ENCODE results near the gene RPL10.

The RPL10 gene

DNA sequence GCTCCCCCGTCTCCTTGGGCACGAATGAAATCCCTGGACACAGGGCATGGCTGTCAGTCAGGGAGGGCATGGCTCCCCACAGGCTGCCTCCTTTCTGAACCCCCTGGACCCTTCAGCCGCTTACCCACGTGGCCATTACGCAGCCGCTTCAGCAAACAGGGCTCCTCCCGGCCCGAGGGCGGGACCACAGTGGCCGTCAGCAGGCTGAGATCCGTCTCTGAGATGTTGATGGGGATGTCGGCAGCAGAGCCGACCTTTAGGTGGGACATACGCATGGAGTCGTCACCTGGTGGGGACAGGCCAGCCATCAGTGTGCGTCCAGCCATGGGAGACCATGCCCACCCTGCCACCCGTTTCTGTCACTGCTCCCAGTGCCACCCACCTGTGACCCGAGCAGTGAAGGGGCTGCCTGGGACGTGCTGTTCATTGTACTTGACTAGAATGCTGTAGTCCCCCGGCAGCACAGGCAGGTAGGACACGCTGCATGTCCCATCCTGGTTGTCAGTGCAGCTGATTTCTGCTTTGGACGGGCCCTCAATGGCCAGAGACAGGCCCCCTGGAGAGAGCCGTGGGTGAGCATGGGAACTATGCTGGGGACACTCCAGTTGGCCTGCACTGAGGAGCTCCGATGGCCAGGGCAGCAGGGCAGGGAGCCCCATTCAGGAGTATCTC lies 44.9 kb upstream of the RPL10 start:
- Histone ChIP-seq H3K4me3 (IDR thresholded peaks at IDR 0.05; ENCODE audit: insufficient read depth, low read depth, low read length) (no peak overlapping the region), H3K9ac (no peak overlapping the region), H3K36me3 (ENCODE audit: insufficient read depth) (no peaks in the 10 kb centered on the region; the same call in 1 of the 2 replicates), H3K27ac (no peak overlapping the region), H2AFZ (ENCODE audit: low read depth) (no peak overlapping the region), H3K4me1 (ENCODE audit: low read depth, poor library complexity, severe bottlenecking) (peaks cover 14% of the 10 kb centered on the region), H3K27me3 (ENCODE audit: insufficient read depth, low read depth) (no peaks in the 10 kb centered on the region), H4K20me1 (ENCODE audit: insufficient read depth) (no peaks in the 10 kb centered on the region), H3K79me2 (ENCODE audit: insufficient read depth, low read depth) (no peaks in the 10 kb centered on the region), H3K4me2 (no peak overlapping the region)
- TF ChIP-seq, protein P1, sequence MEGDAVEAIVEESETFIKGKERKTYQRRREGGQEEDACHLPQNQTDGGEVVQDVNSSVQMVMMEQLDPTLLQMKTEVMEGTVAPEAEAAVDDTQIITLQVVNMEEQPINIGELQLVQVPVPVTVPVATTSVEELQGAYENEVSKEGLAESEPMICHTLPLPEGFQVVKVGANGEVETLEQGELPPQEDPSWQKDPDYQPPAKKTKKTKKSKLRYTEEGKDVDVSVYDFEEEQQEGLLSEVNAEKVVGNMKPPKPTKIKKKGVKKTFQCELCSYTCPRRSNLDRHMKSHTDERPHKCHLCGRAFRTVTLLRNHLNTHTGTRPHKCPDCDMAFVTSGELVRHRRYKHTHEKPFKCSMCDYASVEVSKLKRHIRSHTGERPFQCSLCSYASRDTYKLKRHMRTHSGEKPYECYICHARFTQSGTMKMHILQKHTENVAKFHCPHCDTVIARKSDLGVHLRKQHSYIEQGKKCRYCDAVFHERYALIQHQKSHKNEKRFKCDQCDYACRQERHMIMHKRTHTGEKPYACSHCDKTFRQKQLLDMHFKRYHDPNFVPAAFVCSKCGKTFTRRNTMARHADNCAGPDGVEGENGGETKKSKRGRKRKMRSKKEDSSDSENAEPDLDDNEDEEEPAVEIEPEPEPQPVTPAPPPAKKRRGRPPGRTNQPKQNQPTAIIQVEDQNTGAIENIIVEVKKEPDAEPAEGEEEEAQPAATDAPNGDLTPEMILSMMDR (conservative IDR thresholded peaks at IDR 0.05; ENCODE audit: low read depth, low read length) = no peak

DNA sequence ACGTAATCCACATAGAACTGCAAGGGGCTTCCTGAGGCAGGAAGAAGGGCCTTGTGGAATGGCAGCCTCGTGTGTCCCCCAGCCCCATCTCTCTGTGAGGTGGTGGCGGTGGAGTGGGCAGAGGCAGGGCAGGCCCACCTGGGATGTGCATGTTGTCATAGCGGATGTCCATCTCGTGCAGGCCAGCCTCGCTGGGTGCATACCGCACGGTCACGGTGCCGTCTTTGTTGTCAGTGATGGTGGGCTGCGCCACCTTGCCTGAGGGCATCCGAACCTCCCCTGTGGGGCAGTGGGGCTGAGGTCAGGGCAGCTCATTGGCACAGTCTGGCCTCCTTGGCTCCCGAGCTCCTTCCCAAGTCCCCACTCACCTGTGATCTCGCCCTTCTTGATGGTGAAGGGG lies 44.2 kb upstream of the RPL10 start:
- Histone ChIP-seq H3K27ac (no peak overlapping the region), H4K20me1 (ENCODE audit: insufficient read depth) (no peaks in the 10 kb centered on the region), H3K9ac (no peak overlapping the region), H3K4me2 (no peak overlapping the region), H3K4me3 (IDR thresholded peaks at IDR 0.05; ENCODE audit: insufficient read depth, low read depth, low read length) (no peak overlapping the region), H3K36me3 (ENCODE audit: insufficient read depth) (no peaks in the 10 kb centered on the region; the same call in 1 of the 2 replicates), H3K4me1 (ENCODE audit: low read depth, poor library complexity, severe bottlenecking) (peaks cover 12% of the 10 kb centered on the region), H3K79me2 (ENCODE audit: insufficient read depth, low read depth) (no peaks in the 10 kb centered on the region), H3K27me3 (ENCODE audit: insufficient read depth, low read depth) (no peaks in the 10 kb centered on the region), H2AFZ (ENCODE audit: low read depth) (no peak overlapping the region)
- TF ChIP-seq, protein P1 (conservative IDR thresholded peaks at IDR 0.05; ENCODE audit: low read depth, low read length) = no peak

DNA sequence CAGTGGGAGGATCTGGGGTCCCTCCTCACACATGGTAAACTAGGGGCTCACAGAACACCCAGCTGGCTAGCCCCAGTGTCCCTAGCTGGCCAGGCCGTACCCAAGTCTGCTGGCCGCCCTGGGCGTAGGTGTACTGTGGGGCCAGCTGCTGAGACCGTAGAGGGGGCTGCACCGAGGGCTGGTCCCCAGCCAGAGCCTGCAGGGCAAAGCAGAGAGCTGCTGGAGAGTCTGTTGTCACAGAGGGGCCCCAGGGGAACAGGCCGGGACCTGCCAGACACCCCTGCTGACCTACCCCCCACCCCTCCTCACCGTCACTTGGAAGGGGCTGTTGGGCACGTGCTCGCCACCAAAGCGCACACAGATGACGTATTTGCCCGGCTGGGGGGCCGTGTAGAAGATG lies 43.7 kb upstream of the RPL10 start:
- Histone ChIP-seq H3K4me2 (no peak overlapping the region), H3K27me3 (ENCODE audit: insufficient read depth, low read depth) (no peaks in the 10 kb centered on the region), H3K9ac (no peak overlapping the region), H3K4me1 (ENCODE audit: low read depth, poor library complexity, severe bottlenecking) (peaks cover 7% of the 10 kb centered on the region), H3K27ac (no peak overlapping the region), H3K79me2 (ENCODE audit: insufficient read depth, low read depth) (no peaks in the 10 kb centered on the region), H4K20me1 (ENCODE audit: insufficient read depth) (no peaks in the 10 kb centered on the region), H2AFZ (ENCODE audit: low read depth) (no peak overlapping the region), H3K4me3 (IDR thresholded peaks at IDR 0.05; ENCODE audit: insufficient read depth, low read depth, low read length) (no peak overlapping the region), H3K36me3 (ENCODE audit: insufficient read depth) (no peaks in the 10 kb centered on the region)
- TF ChIP-seq, protein P1 (conservative IDR thresholded peaks at IDR 0.05; ENCODE audit: low read depth, low read length) = no peak

DNA sequence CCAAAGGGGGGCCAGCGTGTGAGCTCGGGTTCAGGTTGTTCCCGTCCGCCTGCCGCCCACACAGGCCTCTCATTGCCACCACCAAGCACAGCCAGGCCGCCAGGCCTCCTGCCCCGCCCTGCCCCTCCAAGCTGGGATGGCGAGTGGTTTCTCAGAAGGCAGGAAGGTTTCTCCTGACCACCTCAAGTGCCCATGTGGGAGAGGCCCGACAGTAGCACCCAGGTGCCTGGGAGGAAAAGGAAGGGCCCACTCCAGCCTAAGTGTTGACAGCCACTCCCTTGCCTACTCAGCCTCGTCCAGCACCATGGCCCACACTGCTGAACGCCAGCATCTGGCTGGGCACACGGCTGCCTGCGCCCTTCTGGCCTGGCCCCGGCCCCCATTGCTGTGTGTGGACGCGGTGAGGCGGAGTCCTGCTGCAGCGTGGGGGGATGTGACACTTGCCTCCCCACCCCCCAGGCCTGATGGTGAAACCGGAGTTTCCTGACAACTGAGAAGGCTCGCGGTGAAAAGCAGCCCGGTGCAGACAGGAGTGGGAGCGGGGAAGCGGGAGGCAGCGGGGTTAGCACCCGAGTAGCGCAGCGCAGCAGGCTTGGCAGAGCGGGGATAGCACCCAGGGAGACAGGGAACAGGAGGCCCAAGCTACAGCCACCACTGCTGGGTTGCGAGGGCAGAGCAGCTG lies 42.9 kb upstream of the RPL10 start:
- no peaks in the 10 kb centered on the region for H3K79me2 ChIP-seq (ENCODE audit: insufficient read depth, low read depth)
- H4K20me1 ChIP-seq (ENCODE audit: insufficient read depth) = no peaks in the 10 kb centered on the region
- H3K4me3 ChIP-seq (IDR thresholded peaks at IDR 0.05; ENCODE audit: insufficient read depth, low read depth, low read length) = no peak overlapping the region
- no peak overlapping the region for H2AFZ ChIP-seq (ENCODE audit: low read depth)
- H3K9ac ChIP-seq = no peak overlapping the region
- no peak overlapping the region for H3K4me2 ChIP-seq
- no peaks in the 10 kb centered on the region for H3K36me3 ChIP-seq (ENCODE audit: insufficient read depth)
- no peak overlapping the region for H3K27ac ChIP-seq
- peaks cover 1% of the 10 kb centered on the region for H3K4me1 ChIP-seq (ENCODE audit: low read depth, poor library complexity, severe bottlenecking)
- no peaks in the 10 kb centered on the region for H3K27me3 ChIP-seq (ENCODE audit: insufficient read depth, low read depth)
- TF ChIP-seq, protein P1 (conservative IDR thresholded peaks at IDR 0.05; ENCODE audit: low read depth, low read length) = no peak

Data from KMS-11 (cell line).